ENCODE data around the gene HDHD5.

The HDHD5 gene

DNA sequence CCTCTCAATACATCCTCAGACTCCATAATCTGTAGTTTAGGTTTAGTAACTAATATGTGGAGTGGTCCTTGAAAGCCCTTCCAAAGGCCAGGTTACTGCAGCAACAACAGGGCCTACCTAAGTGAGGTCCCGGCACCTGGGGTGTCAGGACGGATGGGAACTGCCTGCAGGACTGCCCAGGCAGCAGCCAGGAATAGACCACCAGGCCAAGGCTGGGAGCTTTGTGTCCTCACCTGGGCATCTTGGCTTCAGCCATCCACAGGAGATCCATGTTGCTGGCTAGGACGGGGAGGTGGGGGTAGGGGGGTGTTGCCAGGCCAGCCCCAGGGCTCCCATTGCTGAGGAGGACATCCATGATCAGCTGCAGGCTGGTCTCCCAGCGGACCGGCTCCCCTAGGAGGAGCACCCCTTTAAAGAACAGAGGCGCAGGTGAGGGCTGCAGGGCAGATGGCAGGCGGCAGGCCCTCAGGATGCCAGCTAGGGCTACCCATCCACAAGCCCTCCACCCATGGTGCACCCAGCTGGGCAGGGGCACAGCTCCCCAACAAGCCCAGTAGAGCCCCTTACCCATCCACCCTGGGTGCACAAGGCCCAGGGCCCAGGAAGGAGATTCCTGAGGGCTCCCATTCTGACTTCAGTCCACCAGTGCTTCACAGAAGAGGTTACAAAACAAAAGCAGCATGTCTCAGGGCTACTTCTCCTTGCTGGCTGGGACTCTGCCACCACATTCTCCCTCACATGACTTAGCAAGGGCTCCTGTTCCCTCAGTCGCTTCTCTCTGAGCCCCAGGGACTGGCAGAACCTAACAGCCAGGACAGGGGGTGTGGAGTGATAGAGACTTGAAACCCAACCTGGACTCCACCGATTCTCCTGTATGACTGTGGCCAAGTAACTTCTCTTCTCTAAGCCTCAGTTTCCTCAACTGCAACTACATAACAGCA, 18.0 kb downstream of the HDHD5 start:
- no peak for DNase-seq (ENCODE audit: low spot score)

GRCh38 chr22:17140022-17140421, 19.1 kb downstream of the HDHD5 start:
- peaks cover 34 to 79% of the 10 kb centered on the region in 2 donors for H3K36me3 ChIP-seq (replicated peaks in 1 of 2; ENCODE audit: control insufficient read depth in 2 of 2, insufficient read depth in 2 of 2, low read length in 2 of 2)

More for the DNA sequence above, 18.0 kb downstream of the HDHD5 start:
- no peak overlapping the region for H2AFZ ChIP-seq (ENCODE audit: low read length)
- no peak overlapping the region for H2AK5ac ChIP-seq (ENCODE audit: low read depth, low read length)
- H3K23ac ChIP-seq (ENCODE audit: low read depth, low read length, poor library complexity) = no peak overlapping the region
- H2BK120ac ChIP-seq (ENCODE audit: low read depth, low read length) = no peak overlapping the region
- no peak overlapping the region for H2BK12ac ChIP-seq (ENCODE audit: low read length)
- H3K27ac ChIP-seq (replicated peaks; ENCODE audit: low read length) = no peak overlapping the region
- no peak overlapping the region for H2BK15ac ChIP-seq (ENCODE audit: low read length)
- no peak overlapping the region for H2BK5ac ChIP-seq (ENCODE audit: low read length)
- H3K4ac ChIP-seq (ENCODE audit: low read length) = no peak overlapping the region
- H3K4me2 ChIP-seq (ENCODE audit: insufficient read depth, low read length, poor library complexity, severe bottlenecking) = no peak overlapping the region
- no peak overlapping the region for H4K8ac ChIP-seq (ENCODE audit: low read depth, low read length)
- no peak overlapping the region for H3K9ac ChIP-seq (ENCODE audit: low read depth, low read length, poor library complexity)
- no peaks in the 10 kb centered on the region for H3K27me3 ChIP-seq (ENCODE audit: control insufficient read depth in 3 of 3, insufficient read depth in 3 of 3, low read depth in 1 of 3, low read length in 3 of 3)
- H3K79me1 ChIP-seq (ENCODE audit: low read depth, low read length) = peaks cover 10% of the 10 kb centered on the region
- H4K91ac ChIP-seq (ENCODE audit: low read depth, low read length, poor library complexity) = no peak overlapping the region
- no peaks in the 10 kb centered on the region for H3K9me3 ChIP-seq (replicated peaks in 1 of 2; ENCODE audit: control insufficient read depth in 2 of 2, insufficient read depth in 1 of 2, low read depth in 1 of 2, low read length in 2 of 2)
- no CpG with 5 or more reads among the region's 9 CpGs for WGBS, 2 donors (ENCODE audit: extremely low coverage in 2 of 2, insufficient read length in 2 of 2, insufficient replicate concordance in 1 of 2)
- no peak overlapping the region for H3K14ac ChIP-seq (ENCODE audit: low read length)
- peaks cover 33 to 84% of the 10 kb centered on the region in 2 donors for H3K36me3 ChIP-seq (replicated peaks in 1 of 2; ENCODE audit: control insufficient read depth in 2 of 2, insufficient read depth in 2 of 2, low read length in 2 of 2)
- H3K4me3 ChIP-seq (ENCODE audit: low read length in 2 of 2) = no peak overlapping the region
- no peaks in the 10 kb centered on the region for H3K4me1 ChIP-seq (ENCODE audit: control insufficient read depth in 2 of 2, insufficient read depth in 1 of 2, low read depth in 1 of 2, low read length in 2 of 2)
- no peak overlapping the region for H3K18ac ChIP-seq (ENCODE audit: low read length)

DNA sequence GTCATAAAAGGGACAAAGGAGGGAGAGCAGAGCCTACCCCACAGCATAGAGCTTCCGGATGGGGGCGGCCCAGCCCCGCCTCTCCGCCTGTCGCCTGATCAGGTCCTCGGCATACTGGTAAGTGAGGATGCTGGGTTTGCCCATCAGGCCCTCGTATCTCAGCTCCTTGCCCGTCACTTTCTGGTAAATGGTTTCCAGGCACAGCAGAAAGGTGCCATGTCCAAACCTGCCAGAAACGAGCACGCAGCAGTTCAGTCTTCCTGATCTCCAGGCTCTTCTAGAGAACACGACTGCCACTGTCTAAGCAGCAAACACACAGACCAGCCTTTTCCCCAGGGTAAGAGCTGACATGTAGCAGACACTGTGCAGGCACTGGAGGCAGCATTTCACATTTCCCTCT, 20.6 kb downstream of the HDHD5 start:
- no peak overlapping the region for H3K4me3 ChIP-seq (ENCODE audit: low read length in 2 of 2)

More at GRCh38 chr22:17140022-17140421, 19.1 kb downstream of the HDHD5 start:
- H4K8ac ChIP-seq (ENCODE audit: low read depth, low read length) = no peak overlapping the region
- H3K9ac ChIP-seq (ENCODE audit: low read depth, low read length, poor library complexity) = no peak overlapping the region
- H2AK5ac ChIP-seq (ENCODE audit: low read depth, low read length) = no peak overlapping the region
- H2BK12ac ChIP-seq (ENCODE audit: low read length) = no peak overlapping the region
- H3K14ac ChIP-seq (ENCODE audit: low read length) = no peak overlapping the region
- H3K4ac ChIP-seq (ENCODE audit: low read length) = no peak overlapping the region
- peaks cover 0 to 2% of the 10 kb centered on the region in 2 donors for H3K4me1 ChIP-seq (ENCODE audit: control insufficient read depth in 2 of 2, insufficient read depth in 1 of 2, low read depth in 1 of 2, low read length in 2 of 2)
- no peak for DNase-seq (ENCODE audit: low spot score)
- no peak overlapping the region for H2BK5ac ChIP-seq (ENCODE audit: low read length)
- H3K79me1 ChIP-seq (ENCODE audit: low read depth, low read length) = peaks cover 7% of the 10 kb centered on the region
- WGBS, 2 donors (ENCODE audit: extremely low coverage in 2 of 2, insufficient read length in 2 of 2, insufficient replicate concordance in 1 of 2) = no CpG with 5 or more reads among the region's 8 CpGs
- no peak overlapping the region for H2BK120ac ChIP-seq (ENCODE audit: low read depth, low read length)
- H2BK15ac ChIP-seq (ENCODE audit: low read length) = no peak overlapping the region
- no peak overlapping the region for H3K18ac ChIP-seq (ENCODE audit: low read length)
- H4K91ac ChIP-seq (ENCODE audit: low read depth, low read length, poor library complexity) = no peak overlapping the region
- no peak overlapping the region for H2AFZ ChIP-seq (ENCODE audit: low read length)
- no peak overlapping the region for H3K4me3 ChIP-seq (ENCODE audit: low read length in 2 of 2)
- no peak overlapping the region for H3K23ac ChIP-seq (ENCODE audit: low read depth, low read length, poor library complexity)
- no peaks in the 10 kb centered on the region for H3K27me3 ChIP-seq (ENCODE audit: control insufficient read depth in 3 of 3, insufficient read depth in 3 of 3, low read depth in 1 of 3, low read length in 3 of 3)
- H3K27ac ChIP-seq (replicated peaks; ENCODE audit: low read length) = no peak overlapping the region
- H3K9me3 ChIP-seq (replicated peaks in 1 of 2; ENCODE audit: control insufficient read depth in 2 of 2, insufficient read depth in 1 of 2, low read depth in 1 of 2, low read length in 2 of 2) = peaks cover 0 to under 1% of the 10 kb centered on the region in 2 donors
- H3K4me2 ChIP-seq (ENCODE audit: insufficient read depth, low read length, poor library complexity, severe bottlenecking) = no peak overlapping the region

GRCh38 chr22:17137861-17138425, 21.1 kb downstream of the HDHD5 start:
- no peak for DNase-seq (ENCODE audit: low spot score)
- H3K4me3 ChIP-seq (ENCODE audit: low read length in 2 of 2) = no peak overlapping the region
- H3K4me1 ChIP-seq (ENCODE audit: control insufficient read depth in 2 of 2, insufficient read depth in 1 of 2, low read depth in 1 of 2, low read length in 2 of 2) = peaks cover 0 to 2% of the 10 kb centered on the region in 2 donors
- peaks cover 0 to 2% of the 10 kb centered on the region in 2 donors for H3K9me3 ChIP-seq (replicated peaks in 1 of 2; ENCODE audit: control insufficient read depth in 2 of 2, insufficient read depth in 1 of 2, low read depth in 1 of 2, low read length in 2 of 2)
- no peak overlapping the region for H3K27ac ChIP-seq (replicated peaks; ENCODE audit: low read length)
- no peak overlapping the region for H2BK15ac ChIP-seq (ENCODE audit: low read length)
- H2BK12ac ChIP-seq (ENCODE audit: low read length) = no peak overlapping the region
- no CpG with 5 or more reads among the region's 17 CpGs for WGBS, 2 donors (ENCODE audit: extremely low coverage in 2 of 2, insufficient read length in 2 of 2, insufficient replicate concordance in 1 of 2)
- peak overlapping the region; percentile 50 for H4K91ac ChIP-seq (ENCODE audit: low read depth, low read length, poor library complexity)
- H3K27me3 ChIP-seq (ENCODE audit: control insufficient read depth in 3 of 3, insufficient read depth in 3 of 3, low read depth in 1 of 3, low read length in 3 of 3) = no peaks in the 10 kb centered on the region
- no peak overlapping the region for H2BK120ac ChIP-seq (ENCODE audit: low read depth, low read length)
- peaks cover 31 to 70% of the 10 kb centered on the region in 2 donors for H3K36me3 ChIP-seq (replicated peaks in 1 of 2; ENCODE audit: control insufficient read depth in 2 of 2, insufficient read depth in 2 of 2, low read length in 2 of 2)
- H4K8ac ChIP-seq (ENCODE audit: low read depth, low read length) = no peak overlapping the region
- no peak overlapping the region for H3K14ac ChIP-seq (ENCODE audit: low read length)
- H3K23ac ChIP-seq (ENCODE audit: low read depth, low read length, poor library complexity) = peak overlapping the region; percentile 77
- no peak overlapping the region for H3K18ac ChIP-seq (ENCODE audit: low read length)
- H3K4ac ChIP-seq (ENCODE audit: low read length) = no peak overlapping the region
- peak overlapping the region; percentile 88 for H2BK5ac ChIP-seq (ENCODE audit: low read length)
- H2AK5ac ChIP-seq (ENCODE audit: low read depth, low read length) = no peak overlapping the region
- no peak overlapping the region for H3K9ac ChIP-seq (ENCODE audit: low read depth, low read length, poor library complexity)
- no peak overlapping the region for H3K4me2 ChIP-seq (ENCODE audit: insufficient read depth, low read length, poor library complexity, severe bottlenecking)
- peaks cover 3% of the 10 kb centered on the region for H3K79me1 ChIP-seq (ENCODE audit: low read depth, low read length)
- H2AFZ ChIP-seq (ENCODE audit: low read length) = no peak overlapping the region

More for the DNA sequence above, 20.6 kb downstream of the HDHD5 start:
- H2BK15ac ChIP-seq (ENCODE audit: low read length) = no peak overlapping the region
- H3K27me3 ChIP-seq (ENCODE audit: control insufficient read depth in 3 of 3, insufficient read depth in 3 of 3, low read depth in 1 of 3, low read length in 3 of 3) = no peaks in the 10 kb centered on the region
- peaks cover 0 to 2% of the 10 kb centered on the region in 2 donors for H3K9me3 ChIP-seq (replicated peaks in 1 of 2; ENCODE audit: control insufficient read depth in 2 of 2, insufficient read depth in 1 of 2, low read depth in 1 of 2, low read length in 2 of 2)
- H3K18ac ChIP-seq (ENCODE audit: low read length) = no peak overlapping the region
- no peak overlapping the region for H4K8ac ChIP-seq (ENCODE audit: low read depth, low read length)
- peaks cover 33 to 71% of the 10 kb centered on the region in 2 donors for H3K36me3 ChIP-seq (replicated peaks in 1 of 2; ENCODE audit: control insufficient read depth in 2 of 2, insufficient read depth in 2 of 2, low read length in 2 of 2)
- H3K14ac ChIP-seq (ENCODE audit: low read length) = no peak overlapping the region
- H3K79me1 ChIP-seq (ENCODE audit: low read depth, low read length) = peaks cover 7% of the 10 kb centered on the region
- no peak overlapping the region for H2BK120ac ChIP-seq (ENCODE audit: low read depth, low read length)
- no peak overlapping the region for H3K9ac ChIP-seq (ENCODE audit: low read depth, low read length, poor library complexity)
- no CpG with 5 or more reads among the region's 11 CpGs for WGBS, 2 donors (ENCODE audit: extremely low coverage in 2 of 2, insufficient read length in 2 of 2, insufficient replicate concordance in 1 of 2)
- H2AFZ ChIP-seq (ENCODE audit: low read length) = no peak overlapping the region
- no peak overlapping the region for H3K23ac ChIP-seq (ENCODE audit: low read depth, low read length, poor library complexity)
- H2BK12ac ChIP-seq (ENCODE audit: low read length) = no peak overlapping the region
- DNase-seq (ENCODE audit: low spot score) = no peak
- peaks cover 0 to 2% of the 10 kb centered on the region in 2 donors for H3K4me1 ChIP-seq (ENCODE audit: control insufficient read depth in 2 of 2, insufficient read depth in 1 of 2, low read depth in 1 of 2, low read length in 2 of 2)
- no peak overlapping the region for H4K91ac ChIP-seq (ENCODE audit: low read depth, low read length, poor library complexity)
- H3K4ac ChIP-seq (ENCODE audit: low read length) = no peak overlapping the region
- no peak overlapping the region for H2BK5ac ChIP-seq (ENCODE audit: low read length)
- no peak overlapping the region for H3K27ac ChIP-seq (replicated peaks; ENCODE audit: low read length)
- H3K4me2 ChIP-seq (ENCODE audit: insufficient read depth, low read length, poor library complexity, severe bottlenecking) = no peak overlapping the region
- H2AK5ac ChIP-seq (ENCODE audit: low read depth, low read length) = no peak overlapping the region

All from neuronal stem cell (in vitro differentiated cells).